RCC 7860 (cell line): ENCODE data around the gene OR51A7.
A peak's percentile ranks its signal among the peaks of the same experiment; 100 is the strongest.
"Not testable (repeated sequence)": the region's sequence is repeated elsewhere in the genome, so short reads cannot be mapped to it uniquely, and the experiment has no call there.

Source experiments
- DNase-seq: peaks from one replicate; pipeline ENCODE4 v3.0.0-alpha.2; 2015; ENCODE audit warnings: low spot score
- FAIRE-seq: peaks from 2 replicates; lab custom pipeline; 2012; peaks lifted over from hg19 to GRCh38; lab: Jason Lieb, UNC

OR51A7 gene, protein sequence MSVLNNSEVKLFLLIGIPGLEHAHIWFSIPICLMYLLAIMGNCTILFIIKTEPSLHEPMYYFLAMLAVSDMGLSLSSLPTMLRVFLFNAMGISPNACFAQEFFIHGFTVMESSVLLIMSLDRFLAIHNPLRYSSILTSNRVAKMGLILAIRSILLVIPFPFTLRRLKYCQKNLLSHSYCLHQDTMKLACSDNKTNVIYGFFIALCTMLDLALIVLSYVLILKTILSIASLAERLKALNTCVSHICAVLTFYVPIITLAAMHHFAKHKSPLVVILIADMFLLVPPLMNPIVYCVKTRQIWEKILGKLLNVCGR

GRCh38 chr11:4903484-4903883 is at the start of gene OR51A7:
Gene OR51A7 (plus strand): TSS chr11:4903783. CDS start chr11:4907370, 3,587 bp downstream.
- no peak for DNase-seq
- no peak for FAIRE-seq

DNA sequence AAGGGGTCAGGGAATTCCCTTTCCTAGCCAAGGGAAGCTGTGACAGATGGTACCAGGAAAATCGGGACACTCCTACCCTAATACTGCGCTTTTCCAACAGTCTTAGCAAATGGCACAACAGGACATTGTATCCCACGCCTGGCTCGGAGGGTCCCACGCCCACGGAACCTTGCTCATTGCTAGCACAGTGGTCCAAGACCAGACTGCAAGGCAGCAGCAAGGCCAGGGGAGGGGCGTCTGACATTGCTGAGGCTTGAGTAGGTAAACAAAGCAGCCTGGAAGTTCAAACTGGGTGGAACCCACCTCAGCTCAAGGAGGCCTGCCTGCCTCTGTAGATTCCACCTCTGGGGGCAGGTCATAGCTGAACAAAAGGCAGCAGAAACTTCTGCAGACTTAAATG is 49.3 kb upstream of the OR51A7 start:
- DNase-seq, FAIRE-seq: not testable (repeated sequence)

DNA sequence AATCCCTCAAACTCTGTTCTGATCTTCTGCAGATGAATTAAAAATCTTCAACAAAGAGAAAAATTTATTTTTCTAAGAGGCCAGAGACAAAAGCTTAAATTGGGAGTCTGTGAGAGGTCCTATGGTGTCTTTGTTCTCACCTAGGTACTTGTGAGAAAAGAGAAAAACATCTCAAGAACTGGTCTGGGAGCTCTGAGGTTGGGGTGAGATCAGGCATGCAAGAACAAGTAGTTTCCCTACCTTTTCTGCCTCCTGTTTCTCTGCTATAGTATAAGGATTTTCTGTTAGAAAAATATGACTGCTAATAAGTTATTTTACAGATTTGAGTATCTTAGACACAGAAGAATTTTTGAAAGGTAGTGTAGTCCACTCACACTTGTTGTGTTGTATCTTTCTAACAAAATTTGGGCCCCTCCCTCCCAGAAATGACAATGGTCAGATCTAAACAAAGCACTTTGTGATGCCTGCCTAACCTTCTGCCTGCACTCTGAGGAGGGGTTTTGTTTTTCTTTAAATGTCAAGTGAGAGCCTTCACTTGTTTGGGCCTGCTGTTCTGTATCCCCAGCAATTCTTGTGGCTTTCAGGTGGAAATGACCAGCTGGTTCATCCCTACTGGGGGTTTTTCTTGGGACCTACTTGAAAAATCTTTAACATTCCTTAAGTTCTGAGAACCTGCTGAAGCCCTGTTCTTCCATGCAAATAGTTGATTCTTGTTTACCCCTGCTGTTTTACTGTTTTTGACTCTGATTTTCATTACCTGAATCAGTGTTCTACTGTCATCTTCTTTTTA is 40.9 kb upstream of the OR51A7 start:
- FAIRE-seq (no peak), DNase-seq (no peak)

DNA sequence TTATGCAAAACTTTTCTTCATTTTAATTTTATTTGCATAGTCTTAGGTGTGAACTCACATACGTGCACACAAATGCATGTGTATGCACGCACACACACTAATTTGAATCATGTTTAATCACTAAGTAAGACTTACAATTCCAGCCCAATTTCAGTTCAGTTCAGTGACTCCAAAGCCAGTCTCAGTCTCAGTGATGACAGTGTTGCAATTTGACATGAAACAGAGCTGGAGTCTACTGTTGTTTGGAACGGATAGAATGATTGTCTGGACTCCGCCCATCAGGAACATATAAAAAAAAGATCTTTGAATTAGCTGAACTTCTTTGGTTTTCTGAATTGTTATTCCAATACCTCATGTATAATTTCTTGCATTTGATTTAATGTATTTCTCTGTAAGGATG is 39.7 kb upstream of the OR51A7 start:
- FAIRE-seq (no peak), DNase-seq (no peak)

DNA sequence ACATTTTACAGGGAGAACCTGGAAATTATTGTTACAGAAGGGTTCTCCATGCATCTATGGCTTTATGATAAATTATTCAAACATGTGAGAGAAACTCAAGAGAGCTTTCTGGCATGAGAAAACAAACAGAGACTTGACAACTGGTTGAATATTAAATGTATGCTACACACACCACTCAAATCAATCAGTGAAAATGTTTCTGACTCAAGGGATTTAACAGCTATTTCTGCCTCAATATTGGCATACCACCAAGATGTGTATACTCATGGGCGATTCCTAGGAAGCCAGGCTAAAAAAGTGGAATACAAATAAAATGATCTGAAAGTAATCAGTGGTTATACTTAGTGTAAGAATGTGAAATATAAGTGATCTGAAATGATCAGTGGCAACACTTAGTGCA is 37.7 kb upstream of the OR51A7 start:
- FAIRE-seq (no peak), DNase-seq (no peak)

- DNase-seq (no peak), FAIRE-seq (no peak)
These were observed 22.4 kb upstream of the OR51A7 start for GRCh38 chr11:4881188-4881587.

- FAIRE-seq (no peak), DNase-seq (peak; percentile 4)
These were observed 21.6 kb upstream of the OR51A7 start, which contains the start of gene OR51T1 for GRCh38 chr11:4881860-4882500. Gene OR51T1 (plus strand): TSS chr11:4881900. CDS start chr11:4881900, 0 bp downstream.

- FAIRE-seq (no peak), DNase-seq (no peak)
These were observed 21.0 kb upstream of the OR51A7 start for GRCh38 chr11:4882543-4882942.

DNA sequence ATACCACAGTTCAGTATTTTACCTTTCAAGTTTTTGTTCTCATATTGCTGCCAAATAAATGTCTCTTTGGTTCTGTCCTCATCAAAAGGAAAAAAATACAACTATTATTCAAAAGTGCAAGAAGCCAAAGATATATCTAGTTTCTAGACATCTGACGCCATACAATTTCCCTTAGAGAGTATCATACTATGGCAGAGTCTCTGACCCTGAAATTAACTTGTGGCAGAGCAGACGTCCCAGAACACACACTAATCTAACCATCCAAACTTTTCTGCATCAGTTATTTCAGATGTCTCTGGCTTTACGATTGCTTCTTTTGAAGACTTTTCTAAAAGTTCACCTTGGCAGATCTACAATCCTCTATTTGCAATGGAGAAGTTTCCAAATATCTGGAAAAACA is 19.2 kb upstream of the OR51A7 start:
- DNase-seq, result no peak
- no peak for FAIRE-seq

DNA sequence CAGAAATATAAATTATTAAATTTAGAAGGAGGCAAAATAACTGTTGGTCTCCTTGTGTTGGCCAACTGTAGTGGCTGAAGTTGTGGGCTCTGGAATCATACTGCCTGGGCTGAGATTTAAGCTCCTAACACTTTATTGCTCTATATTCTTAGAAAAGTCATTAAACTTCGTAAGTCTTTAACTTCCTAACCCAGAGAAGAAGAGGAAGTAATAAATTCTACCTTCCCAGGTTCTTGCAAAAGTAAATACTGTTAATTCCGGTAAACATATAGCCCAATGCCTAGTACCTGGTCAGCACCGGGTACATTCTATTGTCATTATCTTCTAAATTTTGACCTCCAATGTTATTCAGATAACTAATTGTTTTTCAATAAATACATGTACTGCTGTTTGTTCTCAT is 17.4 kb upstream of the OR51A7 start:
- no peak for DNase-seq
- no peak for FAIRE-seq

DNA sequence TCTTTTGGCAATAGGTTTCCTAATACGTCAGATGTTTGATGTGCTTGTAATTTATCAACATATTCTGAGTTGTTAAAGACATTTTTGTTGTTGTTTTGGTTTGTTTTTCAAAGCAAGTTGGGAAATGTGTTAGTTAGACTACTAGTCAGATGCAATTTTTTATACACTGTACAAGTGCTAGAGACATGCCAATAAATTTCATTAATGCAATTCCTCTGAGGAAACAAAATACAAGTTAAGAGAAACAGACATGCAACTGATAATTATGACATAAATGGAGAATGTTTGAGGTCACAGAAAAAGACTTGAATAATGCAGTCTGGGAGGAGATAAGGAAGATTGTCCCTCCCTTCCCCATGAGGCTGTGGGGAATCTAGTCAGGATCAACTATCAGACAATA is 16.0 kb upstream of the OR51A7 start:
- no peak for DNase-seq
- no peak for FAIRE-seq

GRCh38 chr11:4890279-4890678 is 13.3 kb upstream of the OR51A7 start:
- no peak for FAIRE-seq
- no peak for DNase-seq

DNA sequence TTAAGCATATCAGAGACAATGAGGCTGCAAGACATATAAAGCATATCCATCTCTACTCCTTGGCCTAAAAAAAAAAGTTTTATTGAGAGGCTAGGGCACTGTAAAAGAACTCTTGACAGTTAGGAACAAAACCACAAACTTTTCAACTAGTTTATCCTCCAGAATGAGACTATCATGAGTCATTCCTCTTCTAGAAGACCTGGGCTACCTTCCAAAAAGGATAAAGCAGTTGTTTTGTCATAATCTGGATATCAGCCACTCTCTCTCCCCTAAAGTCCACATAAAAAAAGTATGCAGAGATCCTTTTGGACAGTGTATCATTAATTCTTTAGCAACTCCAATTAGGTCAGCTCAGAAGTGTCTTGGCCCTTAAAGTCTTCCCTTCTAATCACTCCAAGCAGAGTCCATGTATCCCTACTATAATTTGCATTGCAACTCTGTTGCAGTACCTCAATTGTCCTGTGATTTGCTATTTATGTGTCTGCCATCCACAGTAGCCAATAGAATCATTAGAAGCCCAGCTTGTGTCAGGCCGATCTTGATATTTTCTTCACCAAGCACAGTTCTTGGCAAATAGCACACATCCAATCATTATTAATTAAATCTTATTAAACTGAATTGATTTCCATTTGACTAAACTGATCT is 11.5 kb upstream of the OR51A7 start:
- FAIRE-seq (peak; percentile 91), DNase-seq (peak; percentile 75)

GRCh38 chr11:4916581-4916980 is 13.0 kb downstream of the OR51A7 start:
- DNase-seq (no peak), FAIRE-seq (no peak)

DNA sequence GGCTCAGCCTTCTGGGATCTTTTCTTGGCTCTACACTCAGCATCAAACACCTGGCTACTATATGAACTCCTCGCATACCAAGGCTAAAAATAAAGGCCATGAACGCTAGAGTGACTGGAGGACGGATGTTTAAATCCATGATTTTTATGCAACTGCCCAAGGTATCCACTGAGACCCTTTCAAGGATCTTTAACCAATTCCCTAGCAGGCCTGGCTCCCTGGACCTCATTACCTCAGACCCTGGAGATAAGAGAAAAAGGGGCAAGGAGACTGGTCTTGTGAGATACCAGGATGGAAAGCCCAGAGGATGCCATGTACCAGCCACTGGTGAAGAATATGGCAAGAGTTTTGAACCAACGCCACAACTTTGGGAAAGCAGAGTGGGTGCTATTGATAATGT is 15.7 kb downstream of the OR51A7 start, which contains the start of gene OR51G2:
Gene OR51G2 (minus strand): TSS at position 101 of the 400 bp plus-strand sequence. CDS start 3,687 bp downstream, outside the sequence.
- DNase-seq, result no peak
- FAIRE-seq, result no peak

- DNase-seq, result no peak
- FAIRE-seq, result no peak
These were observed 18.2 kb downstream of the OR51A7 start for GRCh38 chr11:4921796-4922195.

DNA sequence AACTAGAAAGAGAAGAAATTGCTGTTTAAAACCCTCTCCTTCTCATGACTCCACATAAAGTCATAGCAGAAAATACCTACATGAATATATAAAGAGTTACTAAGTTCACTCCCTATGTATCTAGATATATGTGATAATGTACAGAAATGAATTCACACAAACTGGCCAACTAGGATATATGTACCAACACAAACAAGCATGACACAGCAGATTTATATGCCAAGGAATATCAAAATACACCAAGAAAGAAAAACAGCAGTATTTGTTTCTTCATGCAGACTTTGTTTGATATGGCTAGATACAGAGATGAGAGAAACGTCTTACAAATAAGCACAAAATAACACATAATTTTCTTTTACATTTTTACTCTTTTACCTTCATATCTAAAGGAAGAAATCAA is 18.7 kb downstream of the OR51A7 start:
- no peak for DNase-seq
- no peak for FAIRE-seq

- DNase-seq (no peak), FAIRE-seq (no peak)
These were observed 20.7 kb downstream of the OR51A7 start, which contains the start of gene OR51G1 for GRCh38 chr11:4924239-4924638. Gene OR51G1 (minus strand): TSS chr11:4924339. CDS start chr11:4924339, 0 bp downstream.

- DNase-seq, result no peak
- FAIRE-seq, result no peak
These were observed 23.0 kb downstream of the OR51A7 start for GRCh38 chr11:4926608-4927007.

GRCh38 chr11:4932751-4933150 is 29.2 kb downstream of the OR51A7 start:
- DNase-seq (peak; percentile 1), FAIRE-seq (no peak)

DNA sequence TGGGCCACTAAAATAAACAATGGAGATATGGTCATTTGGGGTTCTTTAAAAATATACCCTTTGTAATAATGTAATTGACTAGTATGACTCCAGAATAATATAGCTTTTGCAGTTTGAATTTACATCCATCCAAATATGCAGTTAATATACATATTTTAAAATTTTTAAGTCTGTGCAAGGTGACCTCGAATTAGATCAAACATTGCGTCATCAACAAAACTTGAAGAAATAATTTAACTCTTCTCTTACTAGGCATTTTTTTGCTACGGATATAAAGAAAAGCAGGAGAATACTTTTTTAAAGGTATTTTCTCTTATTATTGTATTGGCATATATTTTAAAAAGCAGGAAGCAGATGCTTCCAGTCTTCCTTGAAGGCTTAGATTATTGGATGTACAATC is 33.2 kb downstream of the OR51A7 start:
- FAIRE-seq, result no peak
- DNase-seq, result no peak
